Heart left ventricle (tissue), 16 donors: ENCODE results near the gene CDK4. TPM values are rescaled to one million over a fixed set of nuclear protein-coding genes. Genes with fewer than 3 reads are reported as not detected.

Experiments used
- ATAC-seq, 4 donors: fragments of 200-7000 bp; cut with Tn5 transposase; one replicate each; pipeline ENCODE4 v1.9.1; 2020 to 2022; ENCODE audit warnings: moderate library complexity in 4 of 4, mild to moderate bottlenecking in 3 of 4, moderate number of reproducible peaks in 1 of 4
- DNase-seq, 5 donors: peaks; one replicate each; pipeline ENCODE4 v3.0.0-alpha.2; 2020
- H3K27ac ChIP-seq, 12 donors: fragments of 200-600 bp; sonication (generic) in 4 of 12; one replicate each; pipeline versions ENCODE4 v1.5.0 to v1.8.0; 2016 to 2022; ENCODE audit warnings: mild to moderate bottlenecking in 2 of 12
- H3K27me3 ChIP-seq, 9 donors: fragments of 200-600 bp; sonication (generic) in 2 of 9; one replicate each; pipeline versions ENCODE4 v1.5.1 to v1.8.0; 2016 to 2022; ENCODE audit warnings: mild to moderate bottlenecking in 3 of 9
- H3K36me3 ChIP-seq, 9 donors: fragments of 200-600 bp; sonication (generic) in 2 of 9; one replicate each; pipeline versions ENCODE4 v1.5.0 to v1.8.0; 2018 to 2022; ENCODE audit warnings: mild to moderate bottlenecking in 2 of 9
- H3K4me1 ChIP-seq, 12 donors: fragments of 200-600 bp; sonication (generic) in 4 of 12; one replicate each; pipeline versions ENCODE4 v1.5.0 to v1.8.0; 2016 to 2022; ENCODE audit warnings: mild to moderate bottlenecking in 3 of 12
- H3K4me3 ChIP-seq, 12 donors: fragments of 200-600 bp; sonication (generic) in 4 of 12; one replicate each; pipeline versions ENCODE4 v1.5.0 to v1.8.0; 2017 to 2022; ENCODE audit warnings: mild to moderate bottlenecking in 9 of 12, moderate library complexity in 4 of 12
- H3K9me3 ChIP-seq, 12 donors: fragments of 200-600 bp; sonication (generic) in 4 of 12; one replicate each; pipeline versions ENCODE4 v1.5.0 to v1.8.0; 2016 to 2022; ENCODE audit warnings: mild to moderate bottlenecking in 1 of 12
- POLR2A ChIP-seq, 2 donors: fragments of 450-650 bp; IDR thresholded peaks; one replicate each; pipeline ENCODE4 v1.6.1; 2017; ENCODE audit warnings: antibody characterized with exemption in 2 of 2, mild to moderate bottlenecking in 2 of 2, moderate library complexity in 2 of 2
- WGBS, 4 donors: extraction: QIAGEN DNeasy Blood & Tissue Kit in 2 of 4; methylation state at CpG; one replicate each; pipeline versions ENCODE4 v1.1.5 to v1.1.7; 2013 to 2018; 5-methylcytosine and 5-hydroxymethylcytosine counted together
- intact Hi-C, 10 donors: fragments of 100-400 bp; cut with DNase I; formaldehyde crosslinking; loops; one replicate each; pipeline versions ENCODE4 v1.11.1 to v1.14.2; 2022
- polyA plus RNA-seq, 2 donors: library from polyadenylated mRNA; stranded (reverse); fragments of 200-250 nt; gene quantifications; one replicate each; pipeline ENCODE4 v1.2.3, GENCODE V29; 2013
- total RNA-seq, 9 donors: library from RNA; depleted of rRNA in 2 of 9; stranded (reverse); fragments of >200 nt in 2 of 9; fragmentation: NEBNext Ultra II Directional in 3 of 9; extraction: Animal tissue kit (Norgen Biotek cat#: 25700) in 3 of 9; gene quantifications; one replicate each; pipeline versions ENCODE4 v1.1.0 to v1.2.4, GENCODE V29; 2016 to 2023
- TF ChIP-seq, protein P1 (sequence below), 12 donors: fragments of 200-600 bp; sonication (generic) in 4 of 12; IDR thresholded peaks; one replicate each; pipeline versions ENCODE4 v1.5.0 to v1.8.0; 2018 to 2022; ENCODE audit warnings: antibody characterized with exemption in 12 of 12, mild to moderate bottlenecking in 5 of 12
- donor health status: ischemic (EF 13 %, LVEDD 7.1; RV severe dilation, severe dysfunction).
- donor health status: healthy with polysubstance abuse.
- donor health status: DM: no; HTN: yes; CAD: no.
- donor health status: DM: no; HTN: no; CAD: no.
- donor health status: ischemic (EF 25% LVEDD 6.9; RV normal size, moderate dysfunction).
- donor health status: ischemic (EF 25% LVEDD 5.7; RV mildly dilated, moderate dysfunction).
- donor health status: healthy.
- donor health status: DM: yes; HTN: yes; CAD: no.
- donor health status: ischemic (EF 35%, LVEDD 5.7; RV mildly dilated, moderate dysfunction).
- donor health status: nonischemic (EF 11% LVEDD 7.7; RV severe dilation, severe dysfunction).
- donor health status: DM: yes; HTN: yes; CAD: no.
- donor health status: PGD.
- donor health status: ischemic (EF 29% LVEDD 5.4; RV normal size, mild dysfunction).
- donor health status: nonischemic (EF 23%, LVEDD 6.1; RV moderate dilation, normal function).

CDK4 gene
- total and polyA plus RNA-seq, 11 donors = 23.4 to 81.9 (median 50.2) TPM

DNA sequence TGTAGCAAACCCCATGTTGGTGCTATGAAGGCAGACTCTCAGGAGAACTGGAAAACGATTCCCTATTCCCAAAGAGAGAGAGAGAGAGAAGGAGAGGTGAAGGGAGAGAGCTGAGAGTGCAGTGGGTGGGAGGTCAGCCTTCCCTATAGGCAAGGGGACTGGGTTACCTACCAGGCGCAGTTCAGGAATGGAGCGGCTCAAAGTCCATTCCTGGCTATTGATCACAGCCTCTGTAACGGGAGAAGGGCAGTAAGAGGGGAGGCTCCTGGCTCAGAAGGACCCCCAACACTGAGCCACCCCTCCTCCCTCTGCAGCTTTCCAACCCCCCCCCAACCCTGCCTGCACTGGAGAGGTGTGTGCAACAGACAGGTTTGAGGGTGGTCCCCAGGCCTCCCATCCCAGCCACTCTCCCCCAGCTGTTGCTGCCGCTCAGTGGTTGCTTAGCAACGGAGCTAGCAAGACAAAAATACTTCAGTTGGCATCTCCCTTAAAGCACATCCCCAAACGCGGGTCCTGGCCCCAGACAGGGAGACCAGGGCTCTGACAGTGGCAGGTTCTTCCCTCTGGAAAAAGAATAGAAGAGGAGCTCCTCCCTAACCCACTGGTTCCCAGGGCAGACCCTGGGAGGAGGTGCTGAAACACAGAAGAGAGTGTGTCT, 16.8 kb downstream of the CDK4 start:
- TF ChIP-seq POLR2A (IDR thresholded peaks at IDR 0.05) = no peak
- TF ChIP-seq, protein P1, sequence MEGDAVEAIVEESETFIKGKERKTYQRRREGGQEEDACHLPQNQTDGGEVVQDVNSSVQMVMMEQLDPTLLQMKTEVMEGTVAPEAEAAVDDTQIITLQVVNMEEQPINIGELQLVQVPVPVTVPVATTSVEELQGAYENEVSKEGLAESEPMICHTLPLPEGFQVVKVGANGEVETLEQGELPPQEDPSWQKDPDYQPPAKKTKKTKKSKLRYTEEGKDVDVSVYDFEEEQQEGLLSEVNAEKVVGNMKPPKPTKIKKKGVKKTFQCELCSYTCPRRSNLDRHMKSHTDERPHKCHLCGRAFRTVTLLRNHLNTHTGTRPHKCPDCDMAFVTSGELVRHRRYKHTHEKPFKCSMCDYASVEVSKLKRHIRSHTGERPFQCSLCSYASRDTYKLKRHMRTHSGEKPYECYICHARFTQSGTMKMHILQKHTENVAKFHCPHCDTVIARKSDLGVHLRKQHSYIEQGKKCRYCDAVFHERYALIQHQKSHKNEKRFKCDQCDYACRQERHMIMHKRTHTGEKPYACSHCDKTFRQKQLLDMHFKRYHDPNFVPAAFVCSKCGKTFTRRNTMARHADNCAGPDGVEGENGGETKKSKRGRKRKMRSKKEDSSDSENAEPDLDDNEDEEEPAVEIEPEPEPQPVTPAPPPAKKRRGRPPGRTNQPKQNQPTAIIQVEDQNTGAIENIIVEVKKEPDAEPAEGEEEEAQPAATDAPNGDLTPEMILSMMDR (IDR thresholded peaks at IDR 0.05) = no peak
- H3K27ac ChIP-seq = peak overlapping the region in 3 of 12 donors; percentile 14 to 77 (median 70)
- ATAC-seq (no peak), DNase-seq (peak in 2 of 5 donors; percentile 5 to 28)
- no peaks in the 10 kb centered on the region for H3K9me3 ChIP-seq
- 16 to 29% (median 20%) methylated on average over 8 of the region's 8 CpGs for WGBS, 4 donors
- peaks cover 0 to 43% (median 0%) of the 10 kb centered on the region in 9 donors for H3K36me3 ChIP-seq
- H3K27me3 ChIP-seq = peaks cover 25 to 81% (median 39%) of the 10 kb centered on the region in 9 donors
- intact Hi-C loops = loop anchor here in 3 of 10 donors (10.0 kb wide), 2 partner anchors 101 to 151 kb away; partner anchors contain the start of gene B4GALNT1 (in 1 of the 3)
- peaks cover 5 to 42% (median 31%) of the 10 kb centered on the region in 12 donors for H3K4me1 ChIP-seq
- peak overlapping the region in 9 of 12 donors; percentile 21 to 58 (median 52) for H3K4me3 ChIP-seq

DNA sequence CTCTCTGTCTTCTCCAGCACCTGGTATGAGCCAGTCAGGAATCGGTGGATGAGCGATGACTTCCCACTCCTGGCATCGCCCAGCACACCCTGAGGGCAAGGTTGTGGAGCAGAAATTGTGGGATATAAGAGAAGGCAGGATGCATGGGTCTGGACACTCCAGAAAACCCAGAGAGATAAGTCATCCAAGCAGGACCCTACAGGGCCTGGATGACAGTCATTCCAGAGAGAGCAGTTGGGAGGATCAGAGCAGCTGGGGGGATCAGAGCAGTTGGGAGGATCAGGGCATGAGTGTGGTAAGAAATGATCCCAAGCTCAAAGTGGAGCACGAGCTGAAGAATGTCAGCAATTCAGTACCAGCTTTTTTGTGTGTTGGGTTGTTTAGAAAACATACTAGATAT, 17.5 kb downstream of the CDK4 start:
- no peak for ATAC-seq
- 57 to 77% (median 74%) methylated on average over 4 of the region's 4 CpGs for WGBS, 4 donors
- H3K36me3 ChIP-seq = peaks cover 0 to 50% (median 0%) of the 10 kb centered on the region in 9 donors
- no peaks in the 10 kb centered on the region for H3K9me3 ChIP-seq
- DNase-seq = no peak
- H3K4me1 ChIP-seq = peaks cover 5 to 40% (median 31%) of the 10 kb centered on the region in 12 donors
- H3K27ac ChIP-seq = no peak overlapping the region
- no peak for TF ChIP-seq POLR2A (IDR thresholded peaks at IDR 0.05)
- TF ChIP-seq, protein P1 (IDR thresholded peaks at IDR 0.05) = no peak
- intact Hi-C loops = loop anchor here in 3 of 10 donors (10.0 kb wide), 2 partner anchors 100 to 150 kb away; partner anchors contain the start of gene B4GALNT1 (in 1 of the 3)
- peaks cover 25 to 78% (median 39%) of the 10 kb centered on the region in 9 donors for H3K27me3 ChIP-seq
- peak overlapping the region in 2 of 12 donors; percentile 43 to 52 for H3K4me3 ChIP-seq

DNA sequence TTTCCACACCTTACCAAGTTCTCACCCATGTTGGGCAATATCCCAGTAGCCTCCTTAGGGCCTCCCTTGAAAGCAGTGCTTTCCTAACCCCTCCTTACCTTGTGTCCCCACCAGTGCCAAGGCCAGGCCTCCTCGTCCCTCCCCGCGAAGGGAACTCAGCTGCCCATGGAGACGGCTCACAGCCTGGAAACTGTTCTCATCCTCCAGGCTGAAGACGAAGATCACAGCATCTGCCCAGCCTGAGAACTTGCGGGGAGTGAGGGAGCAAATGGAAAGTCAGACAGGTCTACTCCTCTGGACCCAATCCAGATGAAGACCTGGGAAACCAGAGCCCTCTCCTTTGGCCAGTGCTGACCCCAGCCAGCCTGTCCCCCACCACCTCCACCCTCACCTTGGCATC, 18.2 kb downstream of the CDK4 start:
- H3K4me3 ChIP-seq = peak overlapping the region in 2 of 12 donors; percentile 5 to 43
- no peaks in the 10 kb centered on the region for H3K9me3 ChIP-seq
- peaks cover 0 to 51% (median 0%) of the 10 kb centered on the region in 9 donors for H3K36me3 ChIP-seq
- DNase-seq (peak in 2 of 5 donors; percentile 5 to 8), ATAC-seq (no peak)
- TF ChIP-seq, protein P1 (IDR thresholded peaks at IDR 0.05) = no peak
- TF ChIP-seq POLR2A (IDR thresholded peaks at IDR 0.05) = no peak
- H3K27ac ChIP-seq = peak overlapping the region in 1 of 12 donors; percentile 14
- H3K4me1 ChIP-seq = peaks cover 5 to 38% (median 29%) of the 10 kb centered on the region in 12 donors
- intact Hi-C loops = loop anchor here in 3 of 10 donors (10.0 kb wide), 2 partner anchors 99 to 149 kb away; partner anchors contain the start of gene B4GALNT1 (in 1 of the 3)
- 73 to 81% (median 78%) methylated on average over 4 to 6 of the region's 6 CpGs for WGBS, 4 donors
- peaks cover 24 to 71% (median 36%) of the 10 kb centered on the region in 9 donors for H3K27me3 ChIP-seq
